Progenitor cell of endocrine pancreas (in vitro differentiated cells): ENCODE measurements around the gene GAN. TPM values are rescaled to one million over a fixed set of nuclear protein-coding genes. Genes with fewer than 3 reads are reported as not detected.
"Not testable (repeated sequence)": the region's sequence is repeated elsewhere in the genome, so short reads cannot be mapped to it uniquely, and the experiment has no call there.

Experiments
- DNase-seq: peaks from one replicate; pipeline ENCODE4 v3.0.0; 2021; ENCODE audit warnings: low spot score; ENCODE audit not compliant: unreplicated experiment
- H3K27ac Mint-ChIP-seq: 2 replicates; pipeline ENCODE4 v1.8.0; 2021; ENCODE audit warnings: mild to moderate bottlenecking, moderate library complexity, mixed read lengths
- H3K27me3 Mint-ChIP-seq: 2 replicates; pipeline ENCODE4 v1.8.0; 2021; ENCODE audit warnings: mixed read lengths
- H3K36me3 Mint-ChIP-seq: 2 replicates; pipeline ENCODE4 v1.8.0; 2022; ENCODE audit warnings: mixed read lengths; ENCODE audit not compliant: insufficient read depth
- H3K4me1 Mint-ChIP-seq: 2 replicates; pipeline ENCODE4 v1.8.0; 2021; ENCODE audit warnings: low read depth, mixed read lengths
- H3K4me3 Mint-ChIP-seq: 2 replicates; pipeline ENCODE4 v1.8.0; 2021; ENCODE audit warnings: low read depth, mild to moderate bottlenecking, moderate library complexity, mixed read lengths
- H3K9me3 Mint-ChIP-seq: 2 replicates; pipeline ENCODE4 v1.8.0; 2021; ENCODE audit warnings: low read depth, mixed read lengths
- CTCF ChIP-seq: fragments of 200-600 bp; sonication (generic); IDR thresholded peaks from one replicate; pipeline ENCODE4 v1.5.0; 2021; ENCODE audit warnings: antibody characterized with exemption, mild to moderate bottlenecking; ENCODE audit not compliant: unreplicated experiment
- total RNA-seq: library from RNA; stranded (reverse); gene quantifications from 2 replicates; pipeline ENCODE4 v1.2.1, GENCODE V29; 2021

Gene GAN
- total RNA-seq, 1 donor from 2014 or later = 14.0 TPM

- TF ChIP-seq CTCF = no peak
- H3K36me3 Mint-ChIP-seq = no peaks in the 10 kb centered on the region
- peaks cover 3% of the 10 kb centered on the region for H3K4me1 Mint-ChIP-seq
- no peak for DNase-seq
- no peak overlapping the region for H3K4me3 Mint-ChIP-seq
- H3K9me3 Mint-ChIP-seq = no peaks in the 10 kb centered on the region
- peaks cover 5% of the 10 kb centered on the region for H3K27me3 Mint-ChIP-seq
- H3K27ac Mint-ChIP-seq = no peak overlapping the region
These were observed 86.5 kb downstream of the GAN start for GRCh38 chr16:81401035-81401950.

DNA sequence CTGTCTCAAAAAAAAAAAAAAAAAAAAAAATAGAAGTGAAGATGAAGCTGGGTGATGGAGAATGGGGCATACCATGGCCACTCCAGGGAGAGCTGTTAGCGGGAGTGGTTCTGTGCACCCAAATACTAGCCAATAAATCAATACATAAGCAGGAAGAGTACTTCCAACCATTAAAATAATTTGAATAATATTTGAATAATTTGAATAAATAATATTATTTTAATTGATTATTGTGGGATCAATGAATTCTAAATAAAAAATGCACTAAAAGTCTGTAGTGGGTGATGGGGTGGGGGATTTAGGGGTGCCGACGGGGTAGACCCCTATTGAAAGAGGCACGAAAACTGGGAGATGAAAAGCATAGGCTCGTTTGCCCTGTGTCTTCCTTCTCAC lies 88.4 kb downstream of the GAN start:
- TF ChIP-seq CTCF = no peak
- no peak for DNase-seq
- H3K27ac Mint-ChIP-seq = no peak overlapping the region
- H3K27me3 Mint-ChIP-seq = peaks cover 5% of the 10 kb centered on the region
- peaks cover 3% of the 10 kb centered on the region for H3K4me1 Mint-ChIP-seq
- no peaks in the 10 kb centered on the region for H3K9me3 Mint-ChIP-seq
- H3K36me3 Mint-ChIP-seq = no peaks in the 10 kb centered on the region
- no peak overlapping the region for H3K4me3 Mint-ChIP-seq

DNA sequence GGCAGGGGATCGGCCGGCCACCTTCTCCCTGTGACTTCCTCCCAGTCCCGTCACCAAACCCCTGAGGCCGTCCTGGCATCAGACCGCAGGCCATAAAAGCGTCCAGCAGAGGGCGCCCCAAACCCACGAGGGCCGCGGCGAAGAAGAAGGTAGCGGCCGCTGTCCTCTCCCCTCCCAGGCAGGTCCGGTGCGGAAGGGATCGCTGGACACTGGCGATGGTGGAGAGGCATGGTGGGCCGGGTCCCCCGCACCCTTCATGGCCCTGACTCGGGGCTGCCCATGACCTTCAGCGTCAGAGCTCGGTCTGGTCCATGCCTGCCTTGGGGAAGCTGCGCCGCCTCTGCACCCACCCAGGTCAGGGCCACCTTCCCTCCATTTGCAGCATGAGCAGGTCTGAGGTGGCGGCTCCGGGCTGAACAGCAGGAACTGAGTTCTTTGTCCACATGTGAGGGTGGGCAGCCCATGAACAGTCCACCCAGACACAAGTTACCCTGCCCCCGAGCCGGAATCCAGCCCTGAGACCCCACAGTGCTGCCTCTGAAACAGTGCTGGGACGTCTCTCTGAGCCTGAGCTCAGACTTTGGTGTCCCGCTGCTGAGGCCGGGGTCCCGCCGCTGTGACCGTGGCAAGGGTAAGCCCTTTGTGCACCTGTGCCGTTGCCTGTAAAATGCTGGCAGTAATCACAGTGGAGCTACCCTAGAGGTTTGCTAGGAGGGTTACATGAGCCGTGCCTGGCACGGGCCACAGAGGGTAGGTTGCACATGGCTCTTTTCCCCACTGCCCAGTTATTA lies 89.0 kb downstream of the GAN start:
- Mint-ChIP-seq H3K9me3 (no peaks in the 10 kb centered on the region), H3K4me1 (peaks cover 3% of the 10 kb centered on the region), H3K4me3 (no peak overlapping the region), H3K36me3 (no peaks in the 10 kb centered on the region), H3K27ac (no peak overlapping the region), H3K27me3 (peaks cover 5% of the 10 kb centered on the region)
- TF ChIP-seq CTCF = peak; percentile 99
- DNase-seq = peak; percentile 88

DNA sequence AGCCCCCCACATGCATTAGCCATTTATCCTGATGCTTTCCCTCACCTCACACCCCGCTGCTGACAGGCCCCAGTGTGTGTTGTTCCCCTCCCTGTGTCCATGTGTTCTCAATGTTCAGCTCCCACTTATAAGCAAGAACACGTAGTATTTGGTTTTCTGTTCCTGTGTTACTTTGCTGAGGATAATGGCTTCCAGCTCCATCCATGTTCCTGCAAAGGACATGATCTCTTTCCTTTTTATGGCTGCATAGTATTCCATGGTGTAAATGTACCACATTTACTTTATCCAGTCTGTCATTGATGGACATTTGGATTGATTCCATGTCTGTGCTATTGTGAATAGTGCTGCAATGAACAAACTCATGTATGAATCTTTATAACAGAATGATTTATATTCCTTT lies 90.2 kb downstream of the GAN start:
- H3K9me3 Mint-ChIP-seq, DNase-seq, H3K4me3 Mint-ChIP-seq, H3K4me1 Mint-ChIP-seq, H3K36me3 Mint-ChIP-seq: not testable (repeated sequence)
- Mint-ChIP-seq H3K27ac (peak overlapping the region; percentile 45), H3K27me3 (peaks cover 14% of the 10 kb centered on the region)

GRCh38 chr16:81405702-81406113 lies 90.9 kb downstream of the GAN start:
- peaks cover 3% of the 10 kb centered on the region for H3K4me1 Mint-ChIP-seq
- TF ChIP-seq CTCF = peak; percentile 38
- H3K27ac Mint-ChIP-seq = peak overlapping the region; percentile 84
- no peaks in the 10 kb centered on the region for H3K36me3 Mint-ChIP-seq
- peak; percentile 12 for DNase-seq
- no peaks in the 10 kb centered on the region for H3K9me3 Mint-ChIP-seq
- peaks cover 15% of the 10 kb centered on the region for H3K27me3 Mint-ChIP-seq
- H3K4me3 Mint-ChIP-seq = no peak overlapping the region
